Measurements from ENCODE around the gene MYL12B.
"Not testable (repeated sequence)": the region's sequence is repeated elsewhere in the genome, so short reads cannot be mapped to it uniquely, and the experiment has no call there.

DNA sequence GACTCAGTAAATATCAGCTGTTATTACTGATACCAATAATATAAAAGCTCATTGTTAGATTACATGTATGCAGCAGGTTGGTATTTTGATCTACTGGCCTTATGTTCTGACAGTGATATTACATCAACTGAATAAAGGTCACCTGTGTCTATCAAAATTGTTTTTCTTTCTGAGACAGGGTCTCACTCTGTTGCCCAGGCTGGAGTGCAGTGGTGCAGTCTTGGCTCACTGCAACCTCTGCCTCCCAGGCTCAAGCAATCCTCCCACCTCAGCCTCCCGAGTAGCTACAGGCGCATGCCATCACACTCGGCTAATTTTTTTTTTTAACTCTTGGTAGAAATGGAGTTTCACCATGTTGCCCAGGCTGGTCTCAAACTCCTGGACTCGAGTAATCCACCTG lies 41.1 kb upstream of the MYL12B start:
- not testable (repeated sequence) for TF ChIP-seq POLR2A, POLR2AphosphoS5 (IDR thresholded peaks at IDR 0.05)
- TF ChIP-seq, protein P1, sequence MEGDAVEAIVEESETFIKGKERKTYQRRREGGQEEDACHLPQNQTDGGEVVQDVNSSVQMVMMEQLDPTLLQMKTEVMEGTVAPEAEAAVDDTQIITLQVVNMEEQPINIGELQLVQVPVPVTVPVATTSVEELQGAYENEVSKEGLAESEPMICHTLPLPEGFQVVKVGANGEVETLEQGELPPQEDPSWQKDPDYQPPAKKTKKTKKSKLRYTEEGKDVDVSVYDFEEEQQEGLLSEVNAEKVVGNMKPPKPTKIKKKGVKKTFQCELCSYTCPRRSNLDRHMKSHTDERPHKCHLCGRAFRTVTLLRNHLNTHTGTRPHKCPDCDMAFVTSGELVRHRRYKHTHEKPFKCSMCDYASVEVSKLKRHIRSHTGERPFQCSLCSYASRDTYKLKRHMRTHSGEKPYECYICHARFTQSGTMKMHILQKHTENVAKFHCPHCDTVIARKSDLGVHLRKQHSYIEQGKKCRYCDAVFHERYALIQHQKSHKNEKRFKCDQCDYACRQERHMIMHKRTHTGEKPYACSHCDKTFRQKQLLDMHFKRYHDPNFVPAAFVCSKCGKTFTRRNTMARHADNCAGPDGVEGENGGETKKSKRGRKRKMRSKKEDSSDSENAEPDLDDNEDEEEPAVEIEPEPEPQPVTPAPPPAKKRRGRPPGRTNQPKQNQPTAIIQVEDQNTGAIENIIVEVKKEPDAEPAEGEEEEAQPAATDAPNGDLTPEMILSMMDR (IDR thresholded peaks at IDR 0.05 in 8 of 11, conservative IDR thresholded peaks at IDR 0.05 in 3 of 11), result not testable (repeated sequence)

Measured in spleen (tissue), 7 donors.